ENCODE measurements around the gene ZNF217.

Gene ZNF217

GRCh38 chr20:53580376-53581111 is 13.1 kb downstream of the ZNF217 start:
- Histone ChIP-seq H4K20me1 (ENCODE audit: insufficient read depth, low read length) (peaks cover 87% of the 10 kb centered on the region), H3K27me3 (ENCODE audit: low read depth, low read length) (no peaks in the 10 kb centered on the region), H3K36me3 (replicated peaks; ENCODE audit: low read depth, low read length) (peaks cover 67% of the 10 kb centered on the region), H3K9ac (ENCODE audit: low read length) (peak overlapping the region; percentile 11; the same call in 1 of the 2 replicates), H2AFZ (ENCODE audit: low read depth, low read length) (no peak overlapping the region), H3K4me2 (ENCODE audit: low read length) (peak overlapping the region; percentile 56), H3K4me3 (ENCODE audit: low read length) (peak overlapping the region; percentile 32), H3K9me3 (ENCODE audit: insufficient read depth, low read length) (no peaks in the 10 kb centered on the region), H3K4me1 (ENCODE audit: low read length) (peaks cover 62% of the 10 kb centered on the region), H3K27ac (ENCODE audit: low read length) (peak overlapping the region; percentile 40; the same call in 1 of the 2 replicates), H3K79me2 (ENCODE audit: low read length) (peaks cover 100% of the 10 kb centered on the region)
- TF ChIP-seq EZH2phosphoT487 (IDR thresholded peaks at IDR 0.05; ENCODE audit: low read depth) = no peak
- TF ChIP-seq, protein P1, sequence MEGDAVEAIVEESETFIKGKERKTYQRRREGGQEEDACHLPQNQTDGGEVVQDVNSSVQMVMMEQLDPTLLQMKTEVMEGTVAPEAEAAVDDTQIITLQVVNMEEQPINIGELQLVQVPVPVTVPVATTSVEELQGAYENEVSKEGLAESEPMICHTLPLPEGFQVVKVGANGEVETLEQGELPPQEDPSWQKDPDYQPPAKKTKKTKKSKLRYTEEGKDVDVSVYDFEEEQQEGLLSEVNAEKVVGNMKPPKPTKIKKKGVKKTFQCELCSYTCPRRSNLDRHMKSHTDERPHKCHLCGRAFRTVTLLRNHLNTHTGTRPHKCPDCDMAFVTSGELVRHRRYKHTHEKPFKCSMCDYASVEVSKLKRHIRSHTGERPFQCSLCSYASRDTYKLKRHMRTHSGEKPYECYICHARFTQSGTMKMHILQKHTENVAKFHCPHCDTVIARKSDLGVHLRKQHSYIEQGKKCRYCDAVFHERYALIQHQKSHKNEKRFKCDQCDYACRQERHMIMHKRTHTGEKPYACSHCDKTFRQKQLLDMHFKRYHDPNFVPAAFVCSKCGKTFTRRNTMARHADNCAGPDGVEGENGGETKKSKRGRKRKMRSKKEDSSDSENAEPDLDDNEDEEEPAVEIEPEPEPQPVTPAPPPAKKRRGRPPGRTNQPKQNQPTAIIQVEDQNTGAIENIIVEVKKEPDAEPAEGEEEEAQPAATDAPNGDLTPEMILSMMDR (IDR thresholded peaks at IDR 0.05; ENCODE audit: low read depth, low read length) = no peak

DNA sequence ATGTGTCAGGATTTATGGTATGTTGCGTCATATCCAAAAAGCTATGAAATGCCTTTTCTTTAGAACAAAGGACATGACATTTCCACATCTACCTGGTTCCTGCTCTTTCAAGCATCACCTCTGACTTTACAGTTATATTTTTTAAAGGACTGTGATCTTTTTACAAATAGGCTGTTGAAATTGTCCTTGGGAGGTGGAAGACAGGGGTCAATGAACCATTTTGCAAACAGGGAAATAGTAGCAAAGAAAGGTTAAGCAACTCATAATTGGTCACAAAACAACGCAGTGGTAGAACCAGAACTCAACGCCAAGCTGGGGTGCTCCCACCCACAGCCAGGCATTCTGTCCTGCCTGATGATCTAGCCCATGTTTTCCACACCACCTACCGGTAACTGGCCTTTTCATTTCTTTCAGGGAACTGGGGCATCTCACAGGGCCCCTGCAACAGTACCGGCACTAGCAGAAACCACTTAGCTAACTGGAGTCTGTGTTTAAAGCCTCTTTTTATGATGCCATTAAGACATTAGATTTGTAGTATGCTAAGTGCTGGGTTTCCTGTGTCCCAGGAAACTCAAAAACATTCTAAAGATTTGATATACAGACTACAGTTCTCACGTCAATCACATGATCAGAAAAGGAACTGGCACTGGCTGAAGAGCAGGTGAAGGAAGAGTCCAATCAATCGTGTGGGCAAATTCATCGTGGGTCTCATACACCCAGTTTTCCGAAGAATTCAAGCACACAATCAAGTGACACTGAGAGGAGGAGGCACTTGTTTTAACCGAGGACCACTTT is 13.9 kb downstream of the ZNF217 start:
- peak overlapping the region; percentile 40 for H3K27ac ChIP-seq (ENCODE audit: low read length)
- H3K4me2 ChIP-seq (ENCODE audit: low read length) = peak overlapping the region; percentile 56
- no peaks in the 10 kb centered on the region for H3K27me3 ChIP-seq (ENCODE audit: low read depth, low read length)
- peaks cover 75% of the 10 kb centered on the region for H3K36me3 ChIP-seq (replicated peaks; ENCODE audit: low read depth, low read length)
- H3K4me3 ChIP-seq (ENCODE audit: low read length) = peak overlapping the region; percentile 32
- H3K4me1 ChIP-seq (ENCODE audit: low read length) = peaks cover 55% of the 10 kb centered on the region
- no peak overlapping the region for H2AFZ ChIP-seq (ENCODE audit: low read depth, low read length)
- no peaks in the 10 kb centered on the region for H3K9me3 ChIP-seq (ENCODE audit: insufficient read depth, low read length)
- H3K79me2 ChIP-seq (ENCODE audit: low read length) = peaks cover 100% of the 10 kb centered on the region
- no peak for TF ChIP-seq EZH2phosphoT487 (IDR thresholded peaks at IDR 0.05; ENCODE audit: low read depth)
- TF ChIP-seq, protein P1 (IDR thresholded peaks at IDR 0.05; ENCODE audit: low read depth, low read length) = no peak
- peak overlapping the region; percentile 11 for H3K9ac ChIP-seq (ENCODE audit: low read length)
- peaks cover 94% of the 10 kb centered on the region for H4K20me1 ChIP-seq (ENCODE audit: insufficient read depth, low read length)

GRCh38 chr20:53579266-53579580 is 14.4 kb downstream of the ZNF217 start:
- Histone ChIP-seq H3K36me3 (replicated peaks; ENCODE audit: low read depth, low read length) (peaks cover 78% of the 10 kb centered on the region), H3K79me2 (ENCODE audit: low read length) (peaks cover 100% of the 10 kb centered on the region), H3K9ac (ENCODE audit: low read length) (peak overlapping the region; percentile 11), H3K27me3 (ENCODE audit: low read depth, low read length) (no peaks in the 10 kb centered on the region), H3K4me3 (ENCODE audit: low read length) (peak overlapping the region; percentile 32), H3K4me1 (ENCODE audit: low read length) (peaks cover 49% of the 10 kb centered on the region), H3K27ac (ENCODE audit: low read length) (peak overlapping the region; percentile 40), H3K4me2 (ENCODE audit: low read length) (peak overlapping the region; percentile 56), H3K9me3 (ENCODE audit: insufficient read depth, low read length) (no peaks in the 10 kb centered on the region), H4K20me1 (ENCODE audit: insufficient read depth, low read length) (peaks cover 94% of the 10 kb centered on the region), H2AFZ (ENCODE audit: low read depth, low read length) (no peak overlapping the region)
- no peak for TF ChIP-seq EZH2phosphoT487 (IDR thresholded peaks at IDR 0.05; ENCODE audit: low read depth)
- TF ChIP-seq, protein P1 (IDR thresholded peaks at IDR 0.05; ENCODE audit: low read depth, low read length) = no peak

Measured in OCI-LY3 (cell line).